Astrocyte (in vitro differentiated cells and primary cell): Measurements from ENCODE around the gene OXSR1. TPM values are rescaled to one million over a fixed set of nuclear protein-coding genes. Genes with fewer than 3 reads are reported as not detected.

ENCODE experiments used
- DNase-seq: peaks from one replicate; pipeline ENCODE4 v3.0.0-alpha.2; 2010; ENCODE audit warnings: low read depth
- FAIRE-seq: peaks from 2 replicates; lab custom pipeline; 2011; peaks lifted over from hg19 to GRCh38; lab: Jason Lieb, UNC
- H2AFZ ChIP-seq: 2 replicates; pipeline ENCODE4 v1.6.0; 2012; ENCODE audit warnings: low read depth, low read length, inconsistent platforms
- H3K27ac ChIP-seq: 2 replicates; pipeline ENCODE4 v1.5.1; 2011; ENCODE audit warnings: low read depth, low read length, inconsistent platforms
- H3K27me3 ChIP-seq: 2 replicates; pipeline ENCODE4 v1.6.0; 2011; ENCODE audit warnings: low read length, inconsistent platforms; ENCODE audit not compliant: insufficient read depth
- H3K36me3 ChIP-seq: 2 replicates; pipeline ENCODE4 v1.5.1; 2011; ENCODE audit warnings: low read length, inconsistent platforms; ENCODE audit not compliant: insufficient read depth
- H3K4me1 ChIP-seq: 2 replicates; pipeline ENCODE4 v1.5.1; 2011; ENCODE audit warnings: low read length, inconsistent platforms; ENCODE audit not compliant: insufficient read depth
- H3K4me2 ChIP-seq: 2 replicates; pipeline ENCODE4 v1.6.0; 2012; ENCODE audit warnings: low read length, inconsistent platforms
- H3K4me3 ChIP-seq: 2 replicates; pipeline ENCODE4 v1.5.1; 2011; ENCODE audit warnings: low read depth, mild to moderate bottlenecking, low read length, inconsistent platforms; ENCODE audit not compliant: insufficient read depth
- H3K79me2 ChIP-seq: 2 replicates; pipeline ENCODE4 v1.6.0; 2012; ENCODE audit warnings: mild to moderate bottlenecking, low read length, inconsistent platforms; ENCODE audit not compliant: insufficient read depth
- H3K9ac ChIP-seq: 2 replicates; pipeline ENCODE4 v1.6.0; 2012; ENCODE audit warnings: mild to moderate bottlenecking, low read length, inconsistent platforms
- H3K9me3 ChIP-seq: 2 replicates; pipeline ENCODE4 v1.5.1; 2012; ENCODE audit warnings: low read depth, mild to moderate bottlenecking, low read length, inconsistent platforms; ENCODE audit not compliant: insufficient read depth
- H4K20me1 ChIP-seq: 2 replicates; pipeline ENCODE4 v1.6.0; 2012; ENCODE audit warnings: low read length, inconsistent platforms; ENCODE audit not compliant: insufficient read depth
- H3K27ac Mint-ChIP-seq: one replicate; pipeline ENCODE4 v1.8.0; 2021; ENCODE audit warnings: mild to moderate bottlenecking, mixed read lengths; ENCODE audit not compliant: unreplicated experiment
- H3K27me3 Mint-ChIP-seq: one replicate; pipeline ENCODE4 v1.8.0; 2021; ENCODE audit warnings: low read depth, mixed read lengths; ENCODE audit not compliant: unreplicated experiment
- H3K36me3 Mint-ChIP-seq: one replicate; pipeline ENCODE4 v1.8.0; 2021; ENCODE audit warnings: low read depth, mixed read lengths; ENCODE audit not compliant: unreplicated experiment
- H3K4me1 Mint-ChIP-seq: one replicate; pipeline ENCODE4 v1.8.0; 2021; ENCODE audit warnings: low read depth, mixed read lengths; ENCODE audit not compliant: unreplicated experiment
- H3K4me3 Mint-ChIP-seq: one replicate; pipeline ENCODE4 v1.8.0; 2021; ENCODE audit warnings: mild to moderate bottlenecking, moderate library complexity, mixed read lengths; ENCODE audit not compliant: unreplicated experiment
- H3K9me3 Mint-ChIP-seq: one replicate; pipeline ENCODE4 v1.8.0; 2021; ENCODE audit warnings: mild to moderate bottlenecking, mixed read lengths; ENCODE audit not compliant: unreplicated experiment
- CTCF ChIP-seq: IDR thresholded peaks from 2 replicates; pipeline ENCODE4 v1.5.1; 2011; ENCODE audit warnings: low read depth, mild to moderate bottlenecking, inconsistent platforms, low read length, moderate library complexity; ENCODE audit not compliant: insufficient read depth
- EZH2 ChIP-seq: IDR thresholded peaks from 2 replicates; pipeline ENCODE4 v1.6.1; 2012; ENCODE audit warnings: mild to moderate bottlenecking, low read length, inconsistent platforms; ENCODE audit not compliant: insufficient read depth
- total RNA-seq: library from RNA; stranded (reverse); gene quantifications from 2 replicates; pipeline ENCODE4 v1.2.1, GENCODE V29; 2021

Gene OXSR1
- total RNA-seq, 1 donor from 2014 or later, result 83.1 TPM

- Histone ChIP-seq H3K9me3 (no peaks in the 10 kb centered on the region), H3K27ac (no peak overlapping the region), H3K36me3 (peaks cover 6% of the 10 kb centered on the region), H3K4me1 (no peaks in the 10 kb centered on the region), H3K9ac (no peak overlapping the region), H3K4me3 (no peak overlapping the region), H3K27me3 (no peaks in the 10 kb centered on the region), H4K20me1 (peaks cover 77% of the 10 kb centered on the region), H2AFZ (no peak overlapping the region), H3K79me2 (peaks cover 92% of the 10 kb centered on the region), H3K4me2 (no peak overlapping the region)
- peaks cover 19% of the 10 kb centered on the region for H3K4me1 Mint-ChIP-seq
- TF ChIP-seq CTCF, result no peak
- no peak for TF ChIP-seq EZH2
- DNase-seq (no peak), FAIRE-seq (no peak)
- no peaks in the 10 kb centered on the region for H3K9me3 Mint-ChIP-seq
- H3K36me3 Mint-ChIP-seq, result peaks cover 22% of the 10 kb centered on the region
- no peak overlapping the region for H3K27ac Mint-ChIP-seq
- no peaks in the 10 kb centered on the region for H3K27me3 Mint-ChIP-seq
- H3K4me3 Mint-ChIP-seq, result no peak overlapping the region
These were observed 42.1 kb downstream of the OXSR1 start for GRCh38 chr3:38207254-38208003.

GRCh38 chr3:38210141-38210757 lies 44.9 kb downstream of the OXSR1 start:
- FAIRE-seq, result no peak
- Histone ChIP-seq H3K27ac (no peak overlapping the region), H3K79me2 (peaks cover 94% of the 10 kb centered on the region), H3K9me3 (no peaks in the 10 kb centered on the region), H3K4me1 (no peaks in the 10 kb centered on the region), H3K36me3 (peaks cover 3% of the 10 kb centered on the region), H3K9ac (no peak overlapping the region), H4K20me1 (peaks cover 78% of the 10 kb centered on the region), H3K27me3 (no peaks in the 10 kb centered on the region), H3K4me2 (no peak overlapping the region), H3K4me3 (no peak overlapping the region), H2AFZ (no peak overlapping the region)
- no peak for DNase-seq
- no peak overlapping the region for H3K4me3 Mint-ChIP-seq
- peaks cover 24% of the 10 kb centered on the region for H3K4me1 Mint-ChIP-seq
- H3K36me3 Mint-ChIP-seq, result peaks cover 11% of the 10 kb centered on the region
- no peak overlapping the region for H3K27ac Mint-ChIP-seq
- TF ChIP-seq EZH2 (no peak), CTCF (no peak)
- H3K9me3 Mint-ChIP-seq, result no peaks in the 10 kb centered on the region
- H3K27me3 Mint-ChIP-seq, result no peaks in the 10 kb centered on the region

GRCh38 chr3:38212141-38212540 lies 46.8 kb downstream of the OXSR1 start:
- H3K4me3 ChIP-seq, result no peak overlapping the region
- H4K20me1 ChIP-seq, result peaks cover 70% of the 10 kb centered on the region
- H3K9me3 ChIP-seq, result no peaks in the 10 kb centered on the region
- H3K9ac ChIP-seq, result no peak overlapping the region
- peaks cover 21% of the 10 kb centered on the region for H3K4me1 Mint-ChIP-seq
- H3K4me2 ChIP-seq, result no peak overlapping the region
- H3K36me3 Mint-ChIP-seq, result peaks cover 13% of the 10 kb centered on the region
- H3K27me3 ChIP-seq, result no peaks in the 10 kb centered on the region
- DNase-seq, result no peak
- peaks cover 89% of the 10 kb centered on the region for H3K79me2 ChIP-seq
- H3K4me1 ChIP-seq, result no peaks in the 10 kb centered on the region
- FAIRE-seq, result no peak
- no peak overlapping the region for H3K27ac Mint-ChIP-seq
- H3K4me3 Mint-ChIP-seq, result no peak overlapping the region
- H2AFZ ChIP-seq, result no peak overlapping the region
- no peaks in the 10 kb centered on the region for H3K27me3 Mint-ChIP-seq
- H3K27ac ChIP-seq, result no peak overlapping the region
- H3K36me3 ChIP-seq, result peaks cover 4% of the 10 kb centered on the region
- no peak for TF ChIP-seq CTCF
- TF ChIP-seq EZH2, result no peak
- H3K9me3 Mint-ChIP-seq, result no peaks in the 10 kb centered on the region
